HCT116 (cell line): ENCODE measurements around the gene SLC7A10. TPM values are rescaled to one million over a fixed set of nuclear protein-coding genes. Genes with fewer than 3 reads are reported as not detected.

Experiments
- ATAC-seq: fragments of 200-7000 bp; cut with Tn5 transposase; 2 replicates; pipeline ENCODE4 v1.9.1; 2020; ENCODE audit warnings: mild to moderate bottlenecking, moderate library complexity
- BruUV-seq: library from RNA; stranded (reverse); fragments of 400-500 nt; replicated peaks from 2 replicates; lab custom pipeline; 2021; lab: Mats Ljungman, UMichigan
- CTCF ChIA-PET: fragments of 300-600 bp; sonication (Branson Sonifier 250); formaldehyde crosslinking; loops from one replicate; lab custom pipeline; 2021; ENCODE audit warnings: antibody characterized with exemption; lab: Charles Lee
- POLR2A ChIA-PET: fragments of 300-600, 350-600 bp; sonication (Branson Sonifier 250); formaldehyde crosslinking; loops from one replicate; lab custom pipeline; 2021; ENCODE audit warnings: antibody characterized with exemption; lab: Charles Lee
- RAD21 ChIA-PET, 2 experiments: fragments of 300-600 bp; sonication (Branson Sonifier 250); formaldehyde crosslinking; loops; one replicate each; lab custom pipeline; 2023; ENCODE audit warnings: low total read pairs in 2 of 2; ENCODE audit not compliant: uncharacterized antibody in 2 of 2, unreplicated experiment in 2 of 2, low non-redundant PET in 1 of 2; lab: Charles Lee
- DNase-seq: peaks from one replicate; pipeline ENCODE4 v3.0.0-alpha.2; 2010; ENCODE audit warnings: low read depth, low spot score
- H2AFZ ChIP-seq: fragments of 200-600 bp; shearing (Covaris generic), sonication (generic); 2 replicates; pipeline ENCODE4 v1.6.1; 2017; ENCODE audit warnings: low read depth, mixed run types, mixed read lengths, antibody characterized with exemption, low read length; ENCODE audit not compliant: poor library complexity, severe bottlenecking
- H3K27ac ChIP-seq: 2 replicates; pipeline ENCODE4 v1.5.1; 2012; ENCODE audit warnings: low read depth, low read length
- H3K27me3 ChIP-seq: fragments of 200-600 bp; sonication (generic); 2 replicates; pipeline ENCODE4 v1.6.1; 2016; ENCODE audit warnings: mixed run types, low read length, mixed read lengths; ENCODE audit not compliant: insufficient read depth
- H3K36me3 ChIP-seq, 2 experiments: fragments of 200-500 bp in 1 of 2; fragments of 200-600 bp in 1 of 2; sonication (Bioruptor generic) in 1 of 2; sonication (generic) in 1 of 2; 2 replicates each; pipeline versions ENCODE4 v1.5.1 to v1.6.1; 2014 to 2016; ENCODE audit warnings: low read length in 2 of 2, inconsistent platforms in 1 of 2, mixed read lengths in 1 of 2, mixed run types in 1 of 2; ENCODE audit not compliant: insufficient read depth in 2 of 2, control insufficient read depth in 1 of 2
- H3K4me1 ChIP-seq, 2 experiments: fragments of 200-600 bp in 1 of 2; sonication (generic) in 1 of 2; 2 replicates each; pipeline versions ENCODE4 v1.5.1 to v1.6.1; 2012 to 2017; ENCODE audit warnings: low read length in 2 of 2, inconsistent platforms in 1 of 2, mild to moderate bottlenecking in 1 of 2, mixed read lengths in 1 of 2, mixed run types in 1 of 2, moderate library complexity in 1 of 2; ENCODE audit not compliant: insufficient read depth in 2 of 2, control insufficient read depth in 1 of 2
- H3K4me2 ChIP-seq: fragments of 200-600 bp; sonication (generic); 2 replicates; pipeline ENCODE4 v1.6.1; 2017; ENCODE audit warnings: mixed run types, low read length, mixed read lengths
- H3K4me3 ChIP-seq, 2 experiments: fragments of 200-600 bp in 1 of 2; sonication (generic) in 1 of 2; replicated peaks in 1 of 2; 2 replicates each; pipeline ENCODE4 v1.5.1; 2011 to 2016; ENCODE audit warnings: low read length in 2 of 2, control low read depth in 1 of 2, low read depth in 1 of 2, mild to moderate bottlenecking in 1 of 2, mixed read lengths in 1 of 2, mixed run types in 1 of 2
- H3K79me2 ChIP-seq: fragments of 200-600 bp; sonication (generic); 2 replicates; pipeline ENCODE4 v1.6.1; 2017; ENCODE audit warnings: mild to moderate bottlenecking, mixed run types, low read length, moderate library complexity, mixed read lengths; ENCODE audit not compliant: insufficient read depth
- H3K9ac ChIP-seq: fragments of 200-600 bp; sonication (generic); 2 replicates; pipeline ENCODE4 v1.6.1; 2016; ENCODE audit warnings: low read length, mixed read lengths
- H3K9me2 ChIP-seq: fragments of 200-600 bp; sonication (generic), shearing (Covaris generic); 2 replicates; pipeline ENCODE4 v1.6.1; 2017; ENCODE audit warnings: mixed run types, mild to moderate bottlenecking, moderate library complexity; ENCODE audit not compliant: insufficient read depth
- H3K9me3 ChIP-seq, 2 experiments: fragments of 200-500 bp in 1 of 2; fragments of 200-600 bp in 1 of 2; sonication (Bioruptor generic) in 1 of 2; sonication (generic) in 1 of 2; 2 replicates each; pipeline ENCODE4 v1.6.1; 2014 to 2017; ENCODE audit warnings: low read length in 2 of 2, mixed read lengths in 2 of 2, inconsistent platforms in 1 of 2, low read depth in 1 of 2, mild to moderate bottlenecking in 1 of 2, mixed run types in 1 of 2, moderate library complexity in 1 of 2; ENCODE audit not compliant: control insufficient read depth in 1 of 2, insufficient read depth in 1 of 2
- H4K20me1 ChIP-seq: fragments of 200-600 bp; sonication (generic), shearing (Covaris generic); 2 replicates; pipeline ENCODE4 v1.6.1; 2017; ENCODE audit warnings: mixed run types, mild to moderate bottlenecking, moderate library complexity; ENCODE audit not compliant: insufficient read depth
- ATF3 ChIP-seq: IDR thresholded peaks from 2 replicates; pipeline ENCODE4 v1.6.1; 2012
- CBX3 ChIP-seq: IDR thresholded peaks from 2 replicates; pipeline ENCODE4 v1.6.1; 2012; ENCODE audit warnings: low read depth
- EZH2 ChIP-seq: fragments of 200-600 bp; sonication (generic); IDR thresholded peaks from 2 replicates; pipeline ENCODE4 v1.6.1; 2017; ENCODE audit warnings: antibody characterized with exemption, mixed run types
- EZH2phosphoT487 ChIP-seq: fragments of 200-600 bp; IDR thresholded peaks from 2 replicates; pipeline ENCODE4 v1.6.1; 2018; ENCODE audit warnings: antibody characterized with exemption, borderline replicate concordance
- FOSL1 ChIP-seq: IDR thresholded peaks from 2 replicates; pipeline ENCODE4 v1.6.1; 2012; ENCODE audit warnings: low read depth
- JUND ChIP-seq: IDR thresholded peaks from 2 replicates; pipeline ENCODE4 v1.6.1; 2012
- MAX ChIP-seq: IDR thresholded peaks from 2 replicates; pipeline ENCODE4 v1.6.1; 2012
- POLR2A ChIP-seq: IDR thresholded peaks from 2 replicates; pipeline ENCODE4 v1.7.0; 2011; ENCODE audit warnings: borderline replicate concordance; ENCODE audit not compliant: insufficient read depth, insufficient read length; ENCODE audit errors: extremely low read depth
- POLR2AphosphoS5 ChIP-seq: IDR thresholded peaks from 2 replicates; pipeline ENCODE4 v1.6.1; 2011; ENCODE audit warnings: mild to moderate bottlenecking, low read depth, low read length, moderate library complexity
- RAD21 ChIP-seq: IDR thresholded peaks from 2 replicates; pipeline ENCODE4 v1.6.1; 2012; ENCODE audit warnings: low read depth, mild to moderate bottlenecking
- REST ChIP-seq: IDR thresholded peaks from 2 replicates; pipeline ENCODE4 v1.6.1; 2012; ENCODE audit warnings: low read depth
- SIN3A ChIP-seq: IDR thresholded peaks from 2 replicates; pipeline ENCODE4 v1.6.1; 2012; ENCODE audit warnings: low read depth
- SP1 ChIP-seq: IDR thresholded peaks from 2 replicates; pipeline ENCODE4 v1.6.1; 2012; ENCODE audit warnings: low read depth
- YY1 ChIP-seq: IDR thresholded peaks from 2 replicates; pipeline ENCODE4 v1.6.1; 2011; ENCODE audit warnings: low read length, low read depth, moderate library complexity, mild to moderate bottlenecking; ENCODE audit not compliant: insufficient replicate concordance; ENCODE audit errors: extremely low read depth
- ZBTB33 ChIP-seq: IDR thresholded peaks from 2 replicates; pipeline ENCODE4 v1.6.1; 2011; ENCODE audit warnings: mild to moderate bottlenecking, low read length, moderate library complexity; ENCODE audit not compliant: insufficient replicate concordance; ENCODE audit errors: extremely low read depth
- intact Hi-C: fragments of 100-400 bp; cut with micrococcal nuclease; formaldehyde crosslinking; loops from 2 replicates; pipeline ENCODE4 v1.10.0; 2022
- total RNA-seq: library from RNA; stranded (reverse); gene quantifications from one replicate; pipeline ENCODE4 v1.2.1, GENCODE V29; 2021; ENCODE audit not compliant: unreplicated experiment

SLC7A10 gene
- total RNA-seq, 1 experiment from 2014 or later: 0.25 TPM

- Histone ChIP-seq H2AFZ (no peak overlapping the region), H3K9me2 (no peaks in the 10 kb centered on the region), H3K4me1 (peaks cover 0 to 14% of the 10 kb centered on the region in 2 experiments; a peak in 2 of 4 replicates), H3K4me3 (no peak overlapping the region), H3K36me3 (no peaks in the 10 kb centered on the region), H3K79me2 (no peaks in the 10 kb centered on the region), H3K9me3 (no peaks in the 10 kb centered on the region), H3K27ac (no peak overlapping the region), H3K4me2 (no peak overlapping the region), H3K9ac (no peak overlapping the region), H4K20me1 (no peaks in the 10 kb centered on the region), H3K27me3 (no peaks in the 10 kb centered on the region)
- no peak for DNase-seq
- ATAC-seq: no peak
- ChIA-PET POLR2A (no interaction called here), CTCF (interaction anchor here (0.6 to 1.3 kb wide), 4 partner anchors 10 to 575 kb away, joined by 3 to 5 read pairs (median 4); no protein-coding TSS in a partner anchor), RAD21 (no interaction called here)
- TF ChIP-seq MAX: no peak
- no peak for TF ChIP-seq CBX3
- no peak for TF ChIP-seq SP1
- no peak for TF ChIP-seq POLR2A
- no peak for TF ChIP-seq FOSL1
- TF ChIP-seq EZH2phosphoT487: no peak
- TF ChIP-seq SIN3A: no peak
- no peak for TF ChIP-seq EZH2
- no peak for TF ChIP-seq ATF3
- no peak for TF ChIP-seq ZBTB33
- TF ChIP-seq YY1: no peak
- no peak for TF ChIP-seq REST
- TF ChIP-seq RAD21: no peak
- TF ChIP-seq POLR2AphosphoS5: no peak
- TF ChIP-seq JUND: no peak
- intact Hi-C loops: no loop called here
- no TSS peak for BruUV-seq
Observed at GRCh38 chr19:33239223-33239975, 13.7 kb upstream of the SLC7A10 start.
